HG03045 (cell line): ENCODE results near the gene UGT1A10.
"Not testable (repeated sequence)": the region's sequence is repeated elsewhere in the genome, so short reads cannot be mapped to it uniquely, and the experiment has no call there.

Experiments used
- ATAC-seq: cut with Tn5 transposase; IDR thresholded peaks from one replicate; pipeline ENCODE4 v1.9.1; 2021; ENCODE audit warnings: mild to moderate bottlenecking, moderate library complexity; ENCODE audit not compliant: unreplicated experiment

Gene UGT1A10

DNA sequence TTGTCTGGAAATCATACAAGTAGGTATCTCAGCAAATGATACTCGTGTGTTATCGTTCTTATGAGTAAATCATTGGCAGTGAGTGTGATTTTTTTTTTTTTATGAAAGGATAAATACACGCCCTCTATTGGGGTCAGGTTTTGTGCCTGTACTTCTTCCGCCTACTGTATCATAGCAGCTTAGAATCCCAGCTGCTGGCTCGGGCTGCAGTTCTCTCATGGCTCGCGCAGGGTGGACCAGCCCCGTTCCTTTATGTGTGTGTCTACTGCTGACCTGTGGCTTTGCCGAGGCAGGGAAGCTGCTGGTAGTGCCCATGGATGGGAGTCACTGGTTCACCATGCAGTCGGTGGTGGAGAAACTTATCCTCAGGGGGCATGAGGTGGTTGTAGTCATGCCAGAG lies at the start of gene UGT1A10:
Gene UGT1A10, plus strand, starts transcription at position 143 of the 400 bp plus-strand sequence. Its CDS starts 75 bp downstream, at position 218.
- not testable (repeated sequence) for ATAC-seq

DNA sequence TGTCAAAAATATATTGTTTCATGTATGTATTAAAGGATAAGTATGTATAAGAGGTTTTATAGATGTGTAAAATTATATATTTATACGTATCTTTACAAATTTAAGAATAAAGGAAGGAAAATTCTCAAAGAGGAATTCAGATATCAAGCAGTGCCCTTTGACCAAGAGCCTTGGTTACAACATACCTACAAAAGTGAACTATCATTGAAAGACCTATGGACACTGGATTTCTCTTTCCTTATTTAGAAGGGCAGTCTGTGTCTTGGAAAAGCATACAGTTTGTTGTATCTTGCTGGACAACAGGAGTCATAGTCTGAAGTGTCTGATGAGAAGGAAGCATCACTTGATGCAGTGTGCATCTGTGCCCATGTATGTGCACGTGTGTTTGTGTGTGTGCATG lies 47.8 kb upstream of the UGT1A10 start:
- no peak for ATAC-seq

DNA sequence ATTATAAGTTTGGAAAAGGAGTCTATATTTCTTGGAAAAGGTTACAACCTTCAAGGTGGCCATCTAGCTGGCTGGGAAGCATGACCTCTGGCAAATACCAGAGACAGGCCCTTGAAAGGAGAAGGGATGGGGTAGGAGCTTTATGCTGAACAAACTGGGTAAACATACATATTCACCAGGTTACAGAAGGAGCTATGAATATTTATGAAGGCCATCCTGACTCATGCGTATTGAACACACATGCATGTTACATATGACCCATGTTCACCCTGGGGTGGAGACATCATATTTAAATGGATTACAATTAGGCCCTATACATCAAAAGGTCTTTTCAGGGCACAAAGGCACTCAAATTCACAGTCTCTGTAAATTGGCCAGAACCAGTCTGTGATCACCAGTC lies 43.5 kb upstream of the UGT1A10 start:
- not testable (repeated sequence) for ATAC-seq

DNA sequence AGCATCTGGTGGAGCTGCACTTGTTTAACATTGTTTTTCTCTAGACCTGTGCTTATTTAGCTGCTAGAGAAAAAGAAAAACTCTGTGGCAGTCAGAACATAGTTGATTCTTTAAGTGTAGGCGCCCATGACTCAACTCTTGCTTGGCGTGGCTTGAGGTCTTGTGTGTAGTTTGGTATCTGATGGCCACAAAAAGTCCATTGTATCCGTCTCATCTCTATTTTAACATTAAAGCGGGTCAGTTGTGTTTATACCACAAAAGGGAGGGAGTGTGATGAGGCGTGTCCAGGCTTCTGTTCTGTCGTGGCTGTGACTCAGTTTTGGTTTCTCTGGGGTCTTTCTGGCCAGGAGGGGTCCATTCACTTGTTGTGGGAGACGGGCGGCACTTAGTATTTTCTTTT lies 43.0 kb upstream of the UGT1A10 start:
- ATAC-seq, result no peak

DNA sequence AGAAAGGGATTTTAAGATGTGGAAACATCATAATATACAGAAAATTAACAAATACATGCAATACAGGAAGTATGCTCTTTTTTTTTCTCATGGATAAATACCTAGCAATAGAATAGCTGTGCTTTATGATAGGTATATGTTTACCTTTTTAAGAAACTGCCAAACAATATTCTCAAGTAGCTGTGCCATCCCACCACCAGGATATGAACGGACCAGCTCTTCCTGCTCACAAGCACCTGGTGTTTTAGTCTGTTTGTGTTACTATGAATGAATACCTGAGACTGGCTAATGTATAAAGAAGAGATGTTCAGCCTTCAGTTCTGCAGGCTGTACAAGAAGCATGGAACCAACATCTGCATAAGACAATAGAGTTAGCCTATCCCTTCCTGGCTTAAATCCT lies 38.7 kb upstream of the UGT1A10 start:
- no peak for ATAC-seq

DNA sequence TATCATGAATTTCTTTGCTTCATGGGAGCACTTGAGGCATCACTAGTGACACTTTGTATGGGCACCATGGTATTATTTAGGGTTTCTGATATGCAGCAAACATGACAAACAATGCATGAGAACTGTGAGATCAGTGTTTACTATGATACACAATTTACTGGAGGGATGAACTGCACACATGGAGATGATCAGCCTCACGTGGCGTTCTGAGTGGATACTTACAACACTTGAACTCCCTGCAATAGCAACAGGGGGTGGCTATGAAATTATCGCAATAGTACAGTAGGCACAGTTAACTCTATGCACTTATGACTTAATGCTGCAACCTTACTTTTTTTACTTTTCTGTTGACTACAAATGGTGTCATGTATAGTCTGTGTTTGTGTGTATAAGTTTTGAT lies 37.3 kb upstream of the UGT1A10 start:
- no peak for ATAC-seq

DNA sequence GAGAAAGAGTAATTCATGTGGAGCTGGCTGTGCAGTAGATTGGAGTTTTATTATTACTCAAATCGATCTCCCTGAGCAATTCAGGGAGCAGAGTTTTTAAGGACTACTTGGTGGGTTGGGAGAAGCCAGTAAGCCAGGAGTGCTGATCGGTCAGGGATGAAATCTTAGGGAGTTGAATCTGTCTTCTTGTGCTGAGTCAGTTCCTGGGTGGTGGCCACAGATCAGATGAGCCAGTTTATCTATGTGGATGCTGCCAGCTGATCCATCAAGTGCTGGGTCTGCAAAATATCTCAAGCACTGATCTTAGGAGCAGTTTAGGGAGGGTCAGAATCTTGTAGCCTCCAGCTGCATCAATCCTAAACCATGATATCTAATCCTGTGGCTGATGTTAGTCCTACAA lies 35.9 kb upstream of the UGT1A10 start:
- no peak for ATAC-seq

DNA sequence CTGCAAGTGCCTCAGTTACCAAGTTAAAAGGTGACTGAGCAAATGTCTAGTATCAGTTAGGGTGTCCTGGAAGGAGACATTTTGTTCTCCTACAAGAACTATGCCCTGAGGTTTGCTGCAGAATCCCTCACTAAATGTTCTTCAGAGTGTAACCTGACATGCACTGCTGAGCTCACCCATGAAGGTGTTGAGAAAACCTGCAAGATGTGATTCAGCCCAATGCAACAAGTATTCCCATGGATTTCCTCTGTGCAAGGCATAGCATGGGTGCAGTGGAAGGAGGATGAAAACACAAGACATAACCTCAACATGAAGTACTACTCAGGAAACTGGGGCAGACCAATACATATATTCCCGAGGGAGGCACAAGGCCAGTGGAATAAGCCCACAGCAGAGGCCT lies 34.2 kb upstream of the UGT1A10 start:
- no peak for ATAC-seq

DNA sequence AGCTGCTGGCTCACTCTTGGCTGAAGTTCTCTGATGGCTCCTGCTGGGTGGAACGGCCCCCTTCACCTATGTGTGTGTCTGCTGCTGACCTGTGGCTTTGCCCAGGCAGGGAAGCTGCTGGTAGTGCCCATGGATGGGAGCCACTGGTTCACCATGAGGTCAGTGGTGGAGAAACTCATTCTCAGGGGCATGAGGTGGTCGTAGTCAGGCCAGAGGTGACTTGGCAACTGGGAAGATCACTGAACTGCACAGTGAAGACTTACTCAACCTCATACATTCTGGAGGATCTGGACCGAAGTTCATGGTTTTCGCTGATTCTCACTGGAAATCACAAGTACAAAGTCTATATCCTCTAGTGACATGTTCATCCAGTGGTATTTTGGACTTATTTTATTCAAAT lies 32.7 kb upstream of the UGT1A10 start:
- no peak for ATAC-seq

DNA sequence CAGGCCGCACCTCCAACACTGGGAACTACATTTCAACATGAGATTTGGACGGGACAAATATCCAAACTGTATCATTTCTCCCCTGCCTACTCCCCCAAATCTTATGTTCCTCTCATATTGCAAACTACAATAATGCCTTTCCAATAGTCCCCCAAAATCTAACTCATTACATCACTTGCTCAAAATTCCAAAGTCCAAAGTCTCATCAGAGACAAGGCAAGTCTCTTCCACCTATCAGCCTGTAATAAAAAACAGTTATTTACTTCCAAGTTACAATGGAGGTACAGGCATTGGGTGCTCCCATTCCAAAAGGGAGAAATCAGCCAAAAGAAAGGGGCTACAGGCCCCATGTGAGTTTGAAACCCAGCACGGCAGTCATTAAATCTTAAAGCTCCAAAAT lies 31.4 kb upstream of the UGT1A10 start:
- no peak for ATAC-seq

DNA sequence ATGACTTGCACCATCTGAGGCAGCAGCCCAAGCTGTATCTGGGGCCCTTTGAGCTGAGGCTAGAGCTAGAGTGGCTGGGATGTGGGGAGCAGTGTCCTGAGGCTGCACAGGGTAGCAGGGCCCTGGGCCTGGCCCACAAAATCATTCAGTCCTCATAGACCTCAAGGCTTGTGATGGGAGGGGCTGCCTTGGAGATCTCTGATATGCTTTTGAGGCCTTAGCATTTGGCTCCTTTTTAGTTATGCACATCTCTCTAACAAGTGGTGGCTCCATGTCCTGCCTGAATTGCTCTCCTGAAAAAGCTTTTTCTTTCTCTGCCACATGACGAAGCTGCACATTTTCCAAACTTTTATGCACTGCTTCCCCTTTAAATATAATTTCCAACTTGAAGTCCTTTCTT lies 30.6 kb upstream of the UGT1A10 start:
- no peak for ATAC-seq

DNA sequence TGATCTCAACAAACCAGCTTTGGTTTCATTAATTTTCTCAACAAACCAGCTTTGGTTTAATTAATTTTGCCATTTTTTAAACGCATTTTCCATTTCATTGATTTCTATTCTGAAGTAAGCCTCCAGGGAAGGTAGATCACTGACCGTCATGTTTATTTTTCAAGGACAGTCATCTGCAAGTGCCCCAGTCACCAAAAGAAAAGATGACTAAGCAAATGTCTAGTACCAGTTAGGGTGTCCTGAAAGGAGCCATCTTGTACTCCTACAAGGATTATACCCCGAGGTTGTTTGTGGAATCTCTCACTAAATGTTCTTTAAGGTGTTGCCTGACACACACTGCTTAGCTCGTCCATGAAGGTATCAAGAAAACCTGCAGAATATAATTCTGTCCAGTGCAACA lies 25.0 kb upstream of the UGT1A10 start:
- ATAC-seq, result no peak

DNA sequence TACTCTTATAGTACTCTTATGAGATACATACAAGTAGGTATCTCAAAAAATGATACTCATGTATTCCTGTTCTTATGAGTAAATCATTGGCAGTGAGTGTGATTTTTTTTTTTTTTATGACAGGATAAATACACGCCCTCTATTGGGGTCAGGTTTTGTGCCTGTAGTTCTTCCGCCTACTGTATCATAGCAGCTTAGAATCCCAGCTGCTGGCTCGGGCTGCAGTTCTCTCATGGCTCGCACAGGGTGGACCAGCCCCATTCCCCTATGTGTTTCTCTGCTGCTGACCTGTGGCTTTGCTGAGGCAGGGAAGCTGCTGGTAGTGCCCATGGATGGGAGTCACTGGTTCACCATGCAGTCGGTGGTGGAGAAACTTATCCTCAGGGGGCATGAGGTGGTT lies 18.8 kb upstream of the UGT1A10 start, which contains the start of gene UGT1A8:
Gene UGT1A8, plus strand, starts transcription at position 158 of the 400 bp plus-strand sequence. Its CDS starts 75 bp downstream, at position 233.
- not testable (repeated sequence) for ATAC-seq

DNA sequence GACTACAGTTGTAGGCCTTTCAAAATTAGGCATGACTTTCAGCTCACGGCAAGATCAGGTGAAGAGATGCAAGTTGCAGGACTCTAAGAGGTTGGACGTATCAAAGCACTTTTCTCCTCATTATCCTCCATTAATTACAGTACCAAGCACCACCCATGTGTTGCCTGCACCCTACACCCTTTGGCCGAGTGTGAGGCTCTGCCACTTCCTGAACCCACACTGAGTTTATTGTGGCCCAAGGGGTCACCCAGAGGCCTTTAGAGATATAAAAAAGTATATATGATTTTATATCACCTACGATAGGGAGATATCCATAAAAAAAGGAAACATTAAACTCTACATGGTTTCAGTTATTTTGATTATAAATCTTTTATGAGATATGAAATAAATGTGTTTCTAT lies 16.0 kb upstream of the UGT1A10 start:
- ATAC-seq, result no peak

DNA sequence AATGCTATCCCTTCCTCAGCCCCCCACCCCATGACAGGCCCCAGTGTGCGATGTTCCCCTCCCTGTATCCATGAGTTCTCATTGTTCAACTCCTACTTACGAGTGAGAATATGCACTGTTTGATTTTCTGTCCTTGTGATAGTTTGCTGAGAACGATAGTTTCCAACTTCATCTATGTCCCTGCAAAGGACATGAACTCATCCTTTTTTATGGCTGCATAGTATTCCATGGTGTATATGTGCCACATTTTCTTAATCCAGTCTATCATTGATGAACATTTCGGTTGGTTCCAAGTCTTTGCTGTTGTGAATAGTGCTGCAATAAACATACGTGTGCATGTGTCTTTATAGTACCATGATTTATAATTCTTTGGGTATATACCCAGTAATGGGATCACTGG lies 14.4 kb upstream of the UGT1A10 start:
- ATAC-seq, result not testable (repeated sequence)

DNA sequence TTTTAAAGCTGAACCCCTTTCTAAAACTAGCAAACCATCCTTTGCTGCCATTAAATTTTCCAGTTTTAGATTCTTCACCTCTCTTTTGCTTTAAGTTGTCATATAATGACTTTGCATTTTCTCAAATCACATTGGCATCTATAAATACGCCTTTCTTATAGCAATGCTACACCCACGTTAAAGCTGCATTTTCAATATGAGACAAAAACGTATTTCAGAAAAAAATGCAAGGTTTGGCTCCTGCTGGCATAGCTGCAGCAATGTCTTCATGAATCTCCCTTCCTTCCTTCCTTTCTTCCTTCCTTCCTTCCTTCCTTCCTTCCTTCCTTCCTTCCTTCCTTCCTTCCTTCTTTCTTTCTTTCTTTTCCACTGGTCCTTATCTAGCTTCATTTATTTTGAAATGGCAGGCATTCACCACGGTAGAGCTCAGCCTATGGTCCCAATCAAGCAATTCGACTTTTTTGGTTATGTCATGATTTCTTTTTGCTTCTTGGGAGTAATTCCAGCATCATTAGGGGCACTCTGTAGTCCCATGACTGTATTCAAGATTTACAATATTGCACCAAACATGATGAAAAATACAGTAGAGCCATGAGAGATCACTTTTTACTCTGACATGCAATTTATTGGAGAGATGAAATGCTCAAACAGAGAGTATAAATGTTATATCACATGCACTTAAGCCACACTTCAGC lies 8.8 kb upstream of the UGT1A10 start:
- ATAC-seq, result no peak

DNA sequence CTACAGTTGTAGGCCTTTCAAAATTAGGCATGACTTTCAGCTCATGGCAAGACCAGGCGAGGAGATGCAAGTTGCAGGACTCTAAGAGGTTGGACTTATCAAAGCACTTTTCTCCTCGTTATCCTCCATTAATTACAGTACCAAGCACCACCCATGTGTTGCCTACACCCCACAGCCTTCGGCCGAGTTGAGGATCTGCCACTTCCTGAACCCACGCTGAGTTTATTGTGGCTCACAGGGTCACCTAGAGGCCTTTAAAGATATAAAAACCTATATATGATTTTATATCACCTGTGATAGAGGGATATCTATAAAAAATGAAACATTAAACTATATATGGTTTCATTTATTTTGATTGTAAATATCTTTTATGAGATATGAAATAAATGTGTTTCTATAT lies 2.6 kb downstream of the UGT1A10 start:
- ATAC-seq, result no peak

DNA sequence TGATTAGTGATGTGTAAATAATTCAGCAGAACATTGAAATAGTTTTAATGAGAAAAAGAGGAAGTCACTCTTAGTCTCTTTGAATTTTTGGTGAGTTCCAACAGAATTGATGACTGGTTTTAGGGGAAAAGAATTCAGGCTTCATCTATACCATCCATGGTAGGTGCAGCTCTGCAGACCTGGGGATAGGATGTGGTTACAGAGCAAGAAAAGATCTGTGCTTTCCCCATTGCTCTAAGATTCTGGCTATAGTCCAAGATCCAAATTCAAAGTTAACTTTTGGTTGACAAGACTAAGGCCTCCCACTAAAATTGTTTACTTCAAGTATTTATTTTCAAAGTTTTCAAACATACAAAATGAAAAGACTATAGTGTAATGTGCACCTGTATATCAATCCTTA lies 3.6 kb downstream of the UGT1A10 start:
- ATAC-seq, result no peak

DNA sequence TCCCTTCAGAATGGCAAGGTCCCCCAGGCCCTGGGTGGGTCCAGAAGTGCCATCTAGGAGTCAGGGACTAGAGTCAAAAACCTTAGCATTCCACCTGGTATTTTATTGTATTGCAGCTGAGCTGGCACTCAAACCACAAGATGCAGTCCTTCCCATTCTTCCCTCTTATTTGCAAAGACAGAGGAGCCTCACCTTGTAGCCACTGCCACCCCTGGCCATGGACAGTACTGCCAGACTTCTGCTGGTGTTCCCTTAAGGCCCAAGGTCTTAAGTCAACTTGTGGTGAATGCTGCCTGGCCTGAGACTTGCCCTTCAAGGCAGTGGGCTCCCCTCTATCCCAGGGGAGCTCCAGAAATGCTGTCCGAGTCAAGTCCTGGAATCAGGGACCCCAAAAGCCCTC lies 6.9 kb downstream of the UGT1A10 start:
- no peak for ATAC-seq

DNA sequence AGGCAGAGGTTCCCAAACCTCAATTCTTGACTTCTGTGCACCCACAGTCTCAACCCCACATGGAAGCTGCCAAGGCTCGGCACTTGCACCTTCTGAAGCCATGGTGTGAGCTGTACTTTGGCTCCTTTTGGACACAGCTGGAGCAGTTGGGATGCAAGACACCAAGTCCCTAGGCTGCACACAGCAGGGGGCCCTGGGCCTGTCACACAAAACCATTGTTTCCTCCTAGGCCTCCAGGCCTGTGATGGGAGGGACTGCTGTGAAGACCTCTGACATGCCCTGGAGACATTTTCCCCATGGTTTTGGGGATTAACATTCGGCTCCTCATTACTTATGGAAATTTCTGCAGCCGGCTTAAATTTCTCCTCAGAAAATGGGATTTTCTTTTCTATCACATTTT lies 9.8 kb downstream of the UGT1A10 start:
- not testable (repeated sequence) for ATAC-seq

DNA sequence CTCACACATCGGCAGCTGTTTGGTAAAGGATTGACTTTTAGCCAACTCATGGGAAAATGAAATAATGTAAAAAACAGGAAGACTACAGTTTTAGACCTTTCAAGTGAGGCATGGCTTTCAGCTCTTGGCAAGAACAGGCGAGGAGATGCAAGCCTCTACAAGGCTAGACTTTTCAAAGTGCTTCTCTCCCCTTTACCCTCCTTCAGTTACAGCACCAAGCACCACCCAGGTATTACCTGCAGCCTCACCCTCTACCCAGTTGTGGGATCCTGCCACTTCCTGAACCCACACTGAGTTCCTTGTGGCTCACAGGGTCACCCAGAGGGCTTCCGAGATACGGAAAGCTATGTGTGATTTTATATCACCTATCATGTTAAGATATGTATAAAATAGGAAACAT lies 14.7 kb downstream of the UGT1A10 start:
- ATAC-seq, result no peak

DNA sequence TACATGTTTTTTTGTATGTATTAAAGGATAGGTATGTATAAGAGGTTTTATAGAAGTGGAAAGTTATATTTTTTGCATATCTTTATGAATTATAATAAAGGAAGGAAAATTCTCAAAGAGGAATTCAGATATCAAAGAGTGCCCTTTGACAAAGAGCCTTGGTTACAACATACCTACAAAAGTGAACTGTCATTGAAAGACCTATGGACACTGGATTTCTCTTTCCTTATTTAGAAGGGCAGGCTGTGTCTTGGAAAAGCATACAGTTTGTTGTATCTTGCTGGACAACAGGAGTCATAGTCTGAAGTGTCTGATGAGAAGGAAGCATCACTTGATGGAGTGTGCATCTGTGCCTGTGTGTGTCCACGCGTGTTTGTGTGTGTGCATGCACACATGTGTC lies 15.2 kb downstream of the UGT1A10 start:
- no peak for ATAC-seq

DNA sequence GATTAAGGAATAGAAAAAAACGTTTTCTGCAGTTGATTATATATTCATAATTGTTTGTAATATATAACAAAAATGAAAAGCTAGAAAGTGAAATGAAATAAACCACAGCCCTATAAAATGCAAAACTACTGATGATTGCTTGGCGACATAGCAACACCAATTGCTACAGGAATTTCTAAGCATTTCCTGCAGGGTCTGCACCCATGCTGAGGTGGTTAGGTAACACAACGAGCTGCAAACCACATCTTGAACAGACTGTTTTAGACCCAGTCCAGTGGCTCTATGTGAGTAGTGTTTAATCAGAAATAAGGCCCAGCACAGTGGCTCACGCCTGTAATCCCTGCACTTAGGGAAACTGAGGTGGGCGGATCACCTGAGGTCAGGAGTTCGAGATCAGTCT lies 18.3 kb downstream of the UGT1A10 start:
- ATAC-seq, result no peak
